Ascending aorta (tissue), 2 donors: Measurements from ENCODE around the gene LUZP2. TPM values are rescaled to one million over a fixed set of nuclear protein-coding genes. Genes with fewer than 3 reads are reported as not detected.

Experiments
- DNase-seq, 2 donors: peaks; one replicate each; pipeline ENCODE4 v3.0.0-alpha.2; 2019; ENCODE audit warnings: low spot score in 2 of 2
- H3K27ac ChIP-seq, 2 donors: fragments of 200-600 bp; sonication (generic); one replicate each; pipeline ENCODE4 v1.5.1; 2016 to 2017; ENCODE audit warnings: mild to moderate bottlenecking in 1 of 2
- H3K27me3 ChIP-seq: fragments of 200-600 bp; sonication (generic); one replicate; pipeline ENCODE4 v1.5.1; 2017
- H3K36me3 ChIP-seq, 2 donors: fragments of 200-600 bp; sonication (generic); one replicate each; pipeline ENCODE4 v1.5.1; 2016
- H3K4me1 ChIP-seq, 2 donors: fragments of 200-600 bp; sonication (generic); one replicate each; pipeline ENCODE4 v1.5.1; 2016 to 2017; ENCODE audit warnings: mild to moderate bottlenecking in 1 of 2
- H3K4me3 ChIP-seq, 2 donors: fragments of 200-600 bp; sonication (generic); one replicate each; pipeline ENCODE4 v1.5.1; 2016 to 2017; ENCODE audit warnings: mild to moderate bottlenecking in 1 of 2
- H3K9me3 ChIP-seq, 2 donors: fragments of 200-600 bp; sonication (generic); one replicate each; pipeline ENCODE4 v1.5.1; 2016
- CTCF ChIP-seq, 3 experiments: fragments of 200-600 bp in 2 of 3; fragments of 450-650 bp in 1 of 3; sonication (generic) in 2 of 3; IDR thresholded peaks; one replicate each; pipeline ENCODE4 v1.5.1; 2016 to 2019; ENCODE audit warnings: antibody characterized with exemption in 3 of 3, mild to moderate bottlenecking in 1 of 3, moderate library complexity in 1 of 3
- intact Hi-C: fragments of 100-400 bp; cut with DNase I; formaldehyde crosslinking; loops from one replicate; pipeline ENCODE4 v1.15.1; 2023
- total RNA-seq: library from RNA; depleted of rRNA; stranded (reverse); fragments of >200 nt; gene quantifications from one replicate; pipeline ENCODE4 v1.1.0, GENCODE V29; 2016

The LUZP2 gene
- total RNA-seq, 1 donor from 2014 or later: 0.11 TPM

- Histone ChIP-seq H3K27me3 (no peaks in the 10 kb centered on the region), H3K9me3 (no peaks in the 10 kb centered on the region), H3K4me1 (no peaks in the 10 kb centered on the region), H3K4me3 (no peak overlapping the region), H3K27ac (no peak overlapping the region), H3K36me3 (no peaks in the 10 kb centered on the region)
- TF ChIP-seq CTCF (IDR thresholded peaks at IDR 0.05): no peak
- DNase-seq: no peak
- intact Hi-C loops: no loop called here
Measured at GRCh38 chr11:25038131-25038530, 541.3 kb downstream of the LUZP2 start.

- Histone ChIP-seq H3K27ac (no peak overlapping the region), H3K9me3 (no peaks in the 10 kb centered on the region), H3K4me1 (no peaks in the 10 kb centered on the region), H3K4me3 (no peak overlapping the region), H3K36me3 (no peaks in the 10 kb centered on the region), H3K27me3 (no peaks in the 10 kb centered on the region)
- no peak for DNase-seq
- TF ChIP-seq CTCF (IDR thresholded peaks at IDR 0.05): no peak
- intact Hi-C loops: no loop called here
Measured at GRCh38 chr11:25039165-25039564, 542.3 kb downstream of the LUZP2 start.

- H3K4me3 ChIP-seq: no peak overlapping the region
- no peaks in the 10 kb centered on the region for H3K4me1 ChIP-seq
- intact Hi-C loops: no loop called here
- no peaks in the 10 kb centered on the region for H3K9me3 ChIP-seq
- no peak for DNase-seq
- TF ChIP-seq CTCF (IDR thresholded peaks at IDR 0.05): no peak
- no peaks in the 10 kb centered on the region for H3K36me3 ChIP-seq
- no peaks in the 10 kb centered on the region for H3K27me3 ChIP-seq
- no peak overlapping the region for H3K27ac ChIP-seq
Measured at GRCh38 chr11:25048632-25049031, 551.8 kb downstream of the LUZP2 start.

- Histone ChIP-seq H3K4me1 (no peaks in the 10 kb centered on the region), H3K36me3 (no peaks in the 10 kb centered on the region), H3K4me3 (no peak overlapping the region), H3K9me3 (no peaks in the 10 kb centered on the region), H3K27me3 (no peaks in the 10 kb centered on the region), H3K27ac (no peak overlapping the region)
- DNase-seq: no peak
- intact Hi-C loops: no loop called here
- no peak for TF ChIP-seq CTCF (IDR thresholded peaks at IDR 0.05)
Measured at GRCh38 chr11:25052844-25053243, 556.0 kb downstream of the LUZP2 start.

- TF ChIP-seq CTCF (IDR thresholded peaks at IDR 0.05): no peak
- H3K4me1 ChIP-seq: no peaks in the 10 kb centered on the region
- DNase-seq: no peak
Measured at GRCh38 chr11:25057861-25058260, 561.0 kb downstream of the LUZP2 start.

GRCh38 chr11:25065746-25066145 is 568.9 kb downstream of the LUZP2 start:
- no peak overlapping the region for H3K4me3 ChIP-seq
- DNase-seq: no peak
- no peak overlapping the region for H3K27ac ChIP-seq
- H3K4me1 ChIP-seq: no peaks in the 10 kb centered on the region
- no peaks in the 10 kb centered on the region for H3K27me3 ChIP-seq
- no peaks in the 10 kb centered on the region for H3K9me3 ChIP-seq
- H3K36me3 ChIP-seq: no peaks in the 10 kb centered on the region
- intact Hi-C loops: no loop called here
- TF ChIP-seq CTCF (IDR thresholded peaks at IDR 0.05): no peak

More at GRCh38 chr11:25057861-25058260, 561.0 kb downstream of the LUZP2 start:
- H3K9me3 ChIP-seq: no peaks in the 10 kb centered on the region
- no peak overlapping the region for H3K27ac ChIP-seq
- no peaks in the 10 kb centered on the region for H3K36me3 ChIP-seq
- intact Hi-C loops: no loop called here
- H3K4me3 ChIP-seq: no peak overlapping the region
- H3K27me3 ChIP-seq: no peaks in the 10 kb centered on the region
